NOMO-1 treated with DMSO at 0.1 percent for 48 hours (cell line): Measurements from ENCODE around the gene GSAP.
"Not testable (repeated sequence)": the region's sequence is repeated elsewhere in the genome, so short reads cannot be mapped to it uniquely, and the experiment has no call there.

Source experiments
- DNase-seq: peaks from one replicate; lab custom pipeline; 2025; ENCODE audit not compliant: unreplicated experiment; lab: John Stamatoyannopoulos, UW

Gene GSAP, protein sequence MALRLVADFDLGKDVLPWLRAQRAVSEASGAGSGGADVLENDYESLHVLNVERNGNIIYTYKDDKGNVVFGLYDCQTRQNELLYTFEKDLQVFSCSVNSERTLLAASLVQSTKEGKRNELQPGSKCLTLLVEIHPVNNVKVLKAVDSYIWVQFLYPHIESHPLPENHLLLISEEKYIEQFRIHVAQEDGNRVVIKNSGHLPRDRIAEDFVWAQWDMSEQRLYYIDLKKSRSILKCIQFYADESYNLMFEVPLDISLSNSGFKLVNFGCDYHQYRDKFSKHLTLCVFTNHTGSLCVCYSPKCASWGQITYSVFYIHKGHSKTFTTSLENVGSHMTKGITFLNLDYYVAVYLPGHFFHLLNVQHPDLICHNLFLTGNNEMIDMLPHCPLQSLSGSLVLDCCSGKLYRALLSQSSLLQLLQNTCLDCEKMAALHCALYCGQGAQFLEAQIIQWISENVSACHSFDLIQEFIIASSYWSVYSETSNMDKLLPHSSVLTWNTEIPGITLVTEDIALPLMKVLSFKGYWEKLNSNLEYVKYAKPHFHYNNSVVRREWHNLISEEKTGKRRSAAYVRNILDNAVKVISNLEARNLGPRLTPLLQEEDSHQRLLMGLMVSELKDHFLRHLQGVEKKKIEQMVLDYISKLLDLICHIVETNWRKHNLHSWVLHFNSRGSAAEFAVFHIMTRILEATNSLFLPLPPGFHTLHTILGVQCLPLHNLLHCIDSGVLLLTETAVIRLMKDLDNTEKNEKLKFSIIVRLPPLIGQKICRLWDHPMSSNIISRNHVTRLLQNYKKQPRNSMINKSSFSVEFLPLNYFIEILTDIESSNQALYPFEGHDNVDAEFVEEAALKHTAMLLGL

DNA sequence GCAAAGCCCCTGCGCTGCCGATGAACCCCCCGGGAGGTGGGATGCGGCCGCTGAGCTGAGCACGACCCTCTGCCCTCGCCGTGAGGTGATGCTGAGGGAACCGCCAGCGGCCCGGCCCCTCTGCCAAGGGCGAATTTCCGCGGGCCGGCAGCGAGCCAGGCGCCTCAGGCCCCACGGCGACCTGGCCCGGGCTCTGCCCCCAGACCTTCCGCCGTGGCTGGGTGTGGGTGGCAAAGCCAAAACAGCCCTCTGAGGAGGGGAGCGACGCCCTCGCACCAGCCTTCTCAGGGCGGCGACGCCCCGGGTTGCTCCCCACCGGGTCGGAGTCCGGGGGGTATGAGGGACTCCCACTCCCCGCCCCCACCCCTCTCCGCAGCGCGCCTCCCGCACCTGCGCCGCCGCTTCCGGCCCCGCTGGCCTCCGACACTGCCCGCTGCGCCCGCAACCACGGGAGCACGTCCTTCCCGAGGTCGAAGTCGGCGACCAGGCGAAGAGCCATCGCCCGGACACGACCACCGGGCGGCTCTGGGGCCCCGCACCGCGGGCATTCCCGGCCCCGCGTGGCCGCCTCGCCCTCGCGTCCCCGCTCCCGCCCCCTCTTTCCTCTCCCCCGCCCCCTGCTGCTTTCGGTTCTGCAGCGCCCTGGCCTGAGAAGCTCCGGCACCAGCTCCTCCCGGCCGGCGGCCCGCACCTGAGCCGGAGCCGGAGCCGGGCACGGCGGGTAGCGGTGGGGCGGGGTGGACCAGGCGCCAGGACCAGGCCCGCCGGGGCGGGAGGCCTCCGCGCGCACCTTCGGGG is at the start of gene GSAP:
Gene GSAP, minus strand, starts transcription at position 527 of the 798 bp plus-strand sequence. Its CDS starts 28 bp downstream, at position 499.
- peak; percentile 79 for DNase-seq

DNA sequence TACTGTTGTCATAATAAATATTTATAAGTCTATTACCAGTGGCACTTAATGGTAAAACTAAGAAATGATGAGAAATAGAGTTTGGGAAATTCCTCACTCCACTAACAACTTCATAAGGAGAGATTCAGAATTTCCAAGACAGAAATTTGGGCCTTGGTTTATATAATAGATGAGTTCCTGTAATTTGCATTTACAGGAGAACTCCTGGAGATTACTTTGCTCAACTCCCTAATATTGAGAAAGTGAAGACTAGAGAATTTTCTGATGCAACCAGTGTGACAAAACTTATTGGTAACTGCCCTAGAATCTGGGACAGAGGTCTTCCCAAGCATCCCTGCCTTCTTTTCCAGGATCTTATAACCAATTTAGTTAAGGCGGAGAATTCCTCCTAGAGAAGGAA is 49.1 kb upstream of the GSAP start:
- DNase-seq, result no peak

GRCh38 chr7:77464589-77464988 is 48.4 kb upstream of the GSAP start:
- no peak for DNase-seq

- DNase-seq, result peak; percentile 100
Observed at GRCh38 chr7:77463632-77464031, 47.5 kb upstream of the GSAP start.

DNA sequence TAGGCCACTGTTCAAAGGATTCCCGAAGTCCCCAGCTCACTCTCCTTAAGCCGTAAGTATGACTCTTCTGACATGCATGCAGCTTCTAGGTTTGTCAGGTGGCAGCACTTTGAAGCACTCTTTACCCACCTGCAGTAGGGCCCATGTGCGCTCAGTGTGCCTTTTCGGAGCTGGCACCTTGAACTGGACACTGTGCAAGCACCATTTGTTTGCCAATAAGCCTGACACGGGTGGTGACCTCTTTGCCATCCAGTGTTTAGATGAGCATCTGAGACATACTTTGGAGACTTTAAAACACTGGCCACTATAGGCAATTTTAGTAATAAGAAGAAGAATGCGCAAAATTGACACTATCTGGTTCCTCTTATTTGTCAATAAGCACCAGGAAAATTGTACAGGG is 45.7 kb upstream of the GSAP start:
- no peak for DNase-seq

GRCh38 chr7:77461246-77461645 is 45.1 kb upstream of the GSAP start:
- no peak for DNase-seq

DNA sequence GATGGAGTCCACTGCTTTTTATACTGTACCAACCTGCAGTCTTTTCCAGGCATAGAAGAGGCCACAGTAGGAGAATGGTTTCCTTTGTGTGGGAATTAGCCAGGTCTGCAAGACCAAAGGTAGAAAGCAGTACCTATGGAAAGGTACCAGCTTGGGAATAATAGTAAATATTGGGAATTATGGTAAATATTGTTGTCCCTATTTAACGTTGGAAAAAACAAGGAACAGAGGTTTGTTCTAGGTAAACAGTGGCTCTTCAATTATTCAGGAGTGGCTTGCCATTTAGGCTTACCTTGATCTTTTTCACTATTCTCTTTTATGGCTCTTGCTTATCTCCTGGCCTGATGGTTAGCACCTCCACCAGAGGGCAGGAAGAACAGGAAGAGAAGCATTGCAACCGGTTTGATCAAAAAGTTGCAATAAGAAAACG is 43.9 kb upstream of the GSAP start:
- DNase-seq, result peak; percentile 64

GRCh38 chr7:77459311-77459726 is 43.2 kb upstream of the GSAP start:
- DNase-seq, result no peak

DNA sequence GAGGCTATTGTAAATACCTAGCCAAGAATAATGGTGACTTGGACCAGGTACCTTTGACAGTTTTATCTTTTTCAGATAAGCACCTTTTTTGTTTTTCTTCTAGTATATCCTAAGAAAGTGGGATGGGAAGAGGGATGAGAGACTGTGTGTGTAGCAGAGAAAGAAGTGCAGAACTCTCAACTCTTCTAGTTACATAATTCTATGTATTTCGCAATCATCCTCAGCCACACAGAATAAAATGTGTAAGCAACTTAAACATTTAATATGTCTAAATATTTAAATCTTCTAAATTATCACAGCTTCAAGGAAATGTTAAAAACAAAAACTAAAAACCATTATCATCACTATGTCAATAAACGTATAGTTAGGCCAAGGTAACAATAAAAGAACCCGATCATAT is 42.6 kb upstream of the GSAP start:
- DNase-seq, result peak; percentile 69

GRCh38 chr7:77457779-77458178 is 41.6 kb upstream of the GSAP start:
- DNase-seq, result no peak

DNA sequence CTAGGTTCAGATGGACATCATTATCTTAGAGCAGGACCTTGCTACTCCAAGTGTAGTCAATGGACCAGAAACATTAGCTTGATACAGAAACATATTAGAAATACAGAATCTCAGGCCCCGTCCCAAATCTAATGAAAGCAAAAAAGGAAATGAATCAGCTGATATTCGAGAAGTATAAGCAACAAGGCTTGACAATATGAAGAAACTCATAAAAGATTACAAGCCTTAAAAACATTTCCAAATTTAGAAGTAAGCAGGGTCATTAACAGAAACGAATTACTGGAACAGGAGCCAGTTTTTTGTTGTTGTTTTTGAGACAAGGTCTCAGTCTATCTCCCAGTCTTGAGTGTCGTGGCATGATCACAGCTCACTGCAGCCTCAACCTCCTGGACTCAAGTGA is 40.5 kb upstream of the GSAP start:
- peak; percentile 52 for DNase-seq

- DNase-seq, result no peak
Observed at GRCh38 chr7:77455321-77455720, 39.2 kb upstream of the GSAP start.

- DNase-seq, result no peak
Observed at GRCh38 chr7:77454802-77455201, 38.7 kb upstream of the GSAP start.

GRCh38 chr7:77453531-77453930 is 37.4 kb upstream of the GSAP start:
- peak; percentile 77 for DNase-seq

DNA sequence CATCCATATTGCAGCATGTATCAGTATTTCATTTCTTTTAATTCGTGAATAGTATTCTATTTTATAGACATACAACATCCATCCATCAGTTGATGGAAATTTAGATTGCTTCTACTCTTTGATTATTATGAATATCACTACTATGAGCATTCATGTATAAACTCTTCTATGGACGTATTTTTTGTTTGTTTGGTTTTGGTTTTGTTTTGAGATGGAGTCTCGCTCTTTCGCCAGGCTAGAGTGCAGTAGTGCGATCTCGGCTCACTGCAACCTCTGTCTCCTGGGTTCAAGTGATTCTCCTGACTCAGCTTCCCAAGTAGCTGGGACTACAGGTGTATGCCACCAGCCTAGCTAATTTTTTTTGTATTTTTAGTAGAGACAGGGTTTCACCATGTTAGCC is 35.8 kb upstream of the GSAP start:
- not testable (repeated sequence) for DNase-seq

DNA sequence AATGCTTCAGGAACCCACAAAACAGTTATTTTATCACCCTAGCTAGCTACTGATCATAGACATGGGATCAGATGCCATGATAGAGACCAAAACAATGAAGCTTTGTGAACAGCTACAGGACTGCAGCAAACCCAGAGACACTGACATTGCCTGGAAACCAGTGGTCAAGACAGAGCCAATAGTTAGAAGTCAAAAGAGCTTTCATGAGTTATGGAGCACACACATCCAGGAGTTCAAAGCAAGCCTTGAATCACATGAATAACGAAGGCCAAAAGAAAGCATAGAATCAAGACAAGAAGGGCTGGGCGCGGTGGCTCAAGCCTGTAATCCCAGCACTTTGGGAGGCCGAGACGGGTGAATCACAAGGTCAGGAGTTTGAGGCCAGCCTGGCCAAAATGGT is 34.5 kb upstream of the GSAP start:
- DNase-seq, result no peak

DNA sequence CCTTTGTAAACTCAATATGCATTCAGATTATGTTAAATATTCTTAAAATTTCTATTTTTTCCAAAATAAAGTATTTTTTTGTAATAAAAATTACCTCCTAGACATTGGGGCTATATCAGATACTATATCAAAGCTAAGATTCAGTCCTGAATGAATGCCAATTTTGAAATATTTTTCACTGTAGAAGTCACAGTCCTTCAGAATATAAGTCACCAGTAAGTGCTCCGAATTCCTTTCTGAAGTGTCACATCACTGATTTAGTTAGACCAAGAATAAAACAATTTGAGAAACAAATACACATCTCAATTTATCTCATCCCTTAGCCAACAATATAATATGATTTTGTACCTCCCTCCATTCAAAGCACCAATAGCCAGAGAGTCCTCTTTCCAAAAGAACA is 33.9 kb upstream of the GSAP start:
- no peak for DNase-seq

DNA sequence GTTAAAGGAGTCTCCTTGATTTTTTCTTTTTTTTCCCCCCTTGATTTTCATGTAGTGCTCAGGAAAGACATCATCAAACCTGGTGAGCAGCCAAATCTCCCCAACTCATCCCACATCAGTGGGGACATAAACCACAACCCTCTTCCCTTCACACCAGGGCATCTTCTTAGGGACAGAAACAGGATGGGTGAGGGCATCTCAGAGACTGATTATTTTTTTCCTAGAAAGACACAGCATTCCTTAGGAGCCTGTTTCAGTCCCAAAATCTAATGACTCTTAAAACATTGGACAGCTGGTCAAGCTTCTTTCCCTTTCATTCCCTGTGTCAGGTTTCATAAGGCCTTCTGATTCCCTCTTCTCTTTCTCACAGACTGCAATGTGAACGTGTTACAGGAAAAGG is 31.5 kb upstream of the GSAP start:
- DNase-seq, result no peak

- DNase-seq, result no peak
Observed at GRCh38 chr7:77444123-77444522, 28.0 kb upstream of the GSAP start.

DNA sequence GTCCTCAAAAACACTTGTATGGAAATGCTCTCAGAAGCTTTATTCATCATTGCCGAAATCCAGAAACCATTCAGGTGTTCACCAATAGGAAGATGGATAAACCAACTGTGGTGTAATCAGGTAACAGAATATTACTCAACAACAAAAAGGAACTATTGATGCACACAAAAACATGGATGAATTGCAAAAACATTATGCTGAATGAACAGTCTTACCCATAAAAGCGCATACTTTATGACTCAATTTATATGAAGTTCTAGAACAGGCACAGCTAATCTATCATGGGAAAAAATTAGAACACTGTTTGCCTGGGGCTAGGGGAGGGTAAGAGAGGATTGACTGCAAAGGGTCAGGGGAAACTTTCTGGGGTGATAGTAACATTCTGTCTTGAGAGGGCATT is 26.9 kb upstream of the GSAP start:
- no peak for DNase-seq

DNA sequence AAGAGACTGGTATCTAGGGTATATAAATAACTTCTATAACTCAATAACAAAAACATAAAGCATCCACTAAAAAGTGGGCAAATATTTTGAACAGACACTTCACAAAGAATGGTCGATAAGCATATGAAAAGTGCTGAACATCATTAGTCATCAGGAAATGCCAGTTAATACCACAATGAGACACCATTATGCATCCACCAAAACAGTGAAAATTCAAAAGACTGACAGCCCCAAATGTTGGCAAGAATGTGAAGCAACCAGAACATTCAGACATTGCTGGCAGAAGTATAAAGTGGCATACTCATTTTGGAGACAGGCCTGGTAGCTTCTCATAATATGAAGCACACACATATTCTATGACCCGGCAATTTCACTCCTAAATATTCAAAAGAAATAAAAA is 26.5 kb upstream of the GSAP start:
- DNase-seq, result no peak
